Ishikawa (cell line): ENCODE data around the gene COL5A2.

Experiments
- CEBPB ChIP-seq: IDR thresholded peaks from 2 replicates; pipeline ENCODE4 v1.6.1; 2012
- CREB1 ChIP-seq: IDR thresholded peaks from 2 replicates; pipeline ENCODE4 v1.6.1; 2012; ENCODE audit warnings: low read depth
- EGR1 ChIP-seq: IDR thresholded peaks from 2 replicates; pipeline ENCODE4 v1.6.1; 2012
- EP300 ChIP-seq: IDR thresholded peaks from 2 replicates; pipeline ENCODE4 v1.6.1; 2012; ENCODE audit warnings: borderline replicate concordance
- FOXM1 ChIP-seq: IDR thresholded peaks from 2 replicates; pipeline ENCODE4 v1.6.1; 2012; ENCODE audit warnings: low read depth, borderline replicate concordance
- NFIC ChIP-seq: IDR thresholded peaks from 2 replicates; pipeline ENCODE4 v1.6.1; 2012
- RAD21 ChIP-seq: IDR thresholded peaks from 2 replicates; pipeline ENCODE4 v1.6.1; 2012; ENCODE audit warnings: low read depth
- TAF1 ChIP-seq: IDR thresholded peaks from 2 replicates; pipeline ENCODE4 v1.6.1; 2012; ENCODE audit warnings: low read depth, mild to moderate bottlenecking
- TCF12 ChIP-seq: IDR thresholded peaks from 2 replicates; pipeline ENCODE4 v1.6.1; 2012; ENCODE audit warnings: low read depth
- TEAD4 ChIP-seq: IDR thresholded peaks from 2 replicates; pipeline ENCODE4 v1.6.1; 2012
- YY1 ChIP-seq: IDR thresholded peaks from 2 replicates; pipeline ENCODE4 v1.6.1; 2012; ENCODE audit warnings: low read depth
- ZBTB7A ChIP-seq: IDR thresholded peaks from 2 replicates; pipeline ENCODE4 v1.6.1; 2012; ENCODE audit warnings: low read depth
- TF ChIP-seq, protein P1 (sequence below): IDR thresholded peaks from 2 replicates; pipeline ENCODE4 v1.6.1; 2012; ENCODE audit warnings: low read depth, mild to moderate bottlenecking
- TF ChIP-seq, protein P2 (sequence below): IDR thresholded peaks from 2 replicates; pipeline ENCODE4 v1.6.1; 2012
- TF ChIP-seq, protein P3 (sequence below): IDR thresholded peaks from 2 replicates; pipeline ENCODE4 v1.6.1; 2012

COL5A2 gene

GRCh38 chr2:189137519-189137918 lies 42.0 kb downstream of the COL5A2 start:
- TF ChIP-seq, protein P1, sequence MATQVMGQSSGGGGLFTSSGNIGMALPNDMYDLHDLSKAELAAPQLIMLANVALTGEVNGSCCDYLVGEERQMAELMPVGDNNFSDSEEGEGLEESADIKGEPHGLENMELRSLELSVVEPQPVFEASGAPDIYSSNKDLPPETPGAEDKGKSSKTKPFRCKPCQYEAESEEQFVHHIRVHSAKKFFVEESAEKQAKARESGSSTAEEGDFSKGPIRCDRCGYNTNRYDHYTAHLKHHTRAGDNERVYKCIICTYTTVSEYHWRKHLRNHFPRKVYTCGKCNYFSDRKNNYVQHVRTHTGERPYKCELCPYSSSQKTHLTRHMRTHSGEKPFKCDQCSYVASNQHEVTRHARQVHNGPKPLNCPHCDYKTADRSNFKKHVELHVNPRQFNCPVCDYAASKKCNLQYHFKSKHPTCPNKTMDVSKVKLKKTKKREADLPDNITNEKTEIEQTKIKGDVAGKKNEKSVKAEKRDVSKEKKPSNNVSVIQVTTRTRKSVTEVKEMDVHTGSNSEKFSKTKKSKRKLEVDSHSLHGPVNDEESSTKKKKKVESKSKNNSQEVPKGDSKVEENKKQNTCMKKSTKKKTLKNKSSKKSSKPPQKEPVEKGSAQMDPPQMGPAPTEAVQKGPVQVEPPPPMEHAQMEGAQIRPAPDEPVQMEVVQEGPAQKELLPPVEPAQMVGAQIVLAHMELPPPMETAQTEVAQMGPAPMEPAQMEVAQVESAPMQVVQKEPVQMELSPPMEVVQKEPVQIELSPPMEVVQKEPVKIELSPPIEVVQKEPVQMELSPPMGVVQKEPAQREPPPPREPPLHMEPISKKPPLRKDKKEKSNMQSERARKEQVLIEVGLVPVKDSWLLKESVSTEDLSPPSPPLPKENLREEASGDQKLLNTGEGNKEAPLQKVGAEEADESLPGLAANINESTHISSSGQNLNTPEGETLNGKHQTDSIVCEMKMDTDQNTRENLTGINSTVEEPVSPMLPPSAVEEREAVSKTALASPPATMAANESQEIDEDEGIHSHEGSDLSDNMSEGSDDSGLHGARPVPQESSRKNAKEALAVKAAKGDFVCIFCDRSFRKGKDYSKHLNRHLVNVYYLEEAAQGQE, result no peak
- no peak for TF ChIP-seq EP300
- TF ChIP-seq, protein P2, sequence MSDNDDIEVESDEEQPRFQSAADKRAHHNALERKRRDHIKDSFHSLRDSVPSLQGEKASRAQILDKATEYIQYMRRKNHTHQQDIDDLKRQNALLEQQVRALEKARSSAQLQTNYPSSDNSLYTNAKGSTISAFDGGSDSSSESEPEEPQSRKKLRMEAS, result no peak
- no peak for TF ChIP-seq CEBPB
- TF ChIP-seq, protein P3, sequence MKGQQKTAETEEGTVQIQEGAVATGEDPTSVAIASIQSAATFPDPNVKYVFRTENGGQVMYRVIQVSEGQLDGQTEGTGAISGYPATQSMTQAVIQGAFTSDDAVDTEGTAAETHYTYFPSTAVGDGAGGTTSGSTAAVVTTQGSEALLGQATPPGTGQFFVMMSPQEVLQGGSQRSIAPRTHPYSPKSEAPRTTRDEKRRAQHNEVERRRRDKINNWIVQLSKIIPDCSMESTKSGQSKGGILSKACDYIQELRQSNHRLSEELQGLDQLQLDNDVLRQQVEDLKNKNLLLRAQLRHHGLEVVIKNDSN, result no peak
- TF ChIP-seq TCF12, result no peak
- TF ChIP-seq ZBTB7A, result no peak
- no peak for TF ChIP-seq YY1
- no peak for TF ChIP-seq TEAD4
- no peak for TF ChIP-seq FOXM1
- no peak for TF ChIP-seq NFIC
- no peak for TF ChIP-seq RAD21
- no peak for TF ChIP-seq TAF1
- no peak for TF ChIP-seq EGR1
- no peak for TF ChIP-seq CREB1

GRCh38 chr2:189134485-189134884 lies 45.1 kb downstream of the COL5A2 start:
- TF ChIP-seq TAF1, result no peak
- TF ChIP-seq, protein P1, result no peak
- TF ChIP-seq CREB1, result no peak
- TF ChIP-seq TCF12, result no peak

DNA sequence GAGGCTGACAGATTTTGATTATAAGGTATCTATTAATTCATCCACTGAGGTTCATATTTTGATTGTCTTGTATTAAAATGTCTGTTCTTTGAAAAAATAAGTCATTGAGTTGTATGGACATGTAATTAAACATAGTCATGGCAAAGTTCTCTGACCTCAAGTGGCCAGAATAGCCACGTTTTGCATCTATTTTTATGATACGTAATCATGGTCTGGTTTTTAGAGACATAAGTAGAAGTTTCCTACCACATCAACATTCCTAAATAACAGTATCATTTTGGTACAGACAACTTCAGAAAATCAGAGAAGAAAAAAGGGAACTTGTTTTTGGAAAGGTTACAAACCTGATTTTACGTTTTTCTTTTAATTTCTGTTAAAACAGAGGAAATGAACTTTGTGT lies 47.6 kb downstream of the COL5A2 start:
- TF ChIP-seq ZBTB7A (no peak), CREB1 (no peak), TEAD4 (no peak)

DNA sequence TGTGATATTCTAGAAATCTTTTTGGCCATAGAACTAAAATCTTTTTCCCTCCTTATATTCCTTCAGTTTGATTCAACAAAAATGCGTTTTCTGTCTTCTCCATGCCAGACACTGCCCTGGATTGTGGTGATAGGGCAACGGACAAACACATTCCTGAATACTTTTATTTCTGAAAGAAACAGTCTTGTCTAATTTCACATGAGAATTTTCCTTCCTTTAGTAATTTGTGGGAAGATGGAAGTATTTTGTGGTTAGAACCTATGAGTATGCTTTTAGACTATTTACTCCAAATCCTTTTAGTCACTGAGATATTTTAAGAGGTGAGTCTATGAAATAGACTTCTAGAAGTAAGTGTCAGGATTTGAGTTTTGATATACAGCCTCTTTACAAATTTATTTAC lies 49.6 kb downstream of the COL5A2 start:
- TF ChIP-seq CEBPB (no peak), TCF12 (no peak), NFIC (no peak), EGR1 (no peak), YY1 (no peak), CREB1 (no peak), RAD21 (no peak), EP300 (no peak), FOXM1 (no peak), TAF1 (no peak), ZBTB7A (no peak)
- TF ChIP-seq, protein P2, result no peak
- TF ChIP-seq, protein P3, result no peak
- TF ChIP-seq, protein P1, result no peak

DNA sequence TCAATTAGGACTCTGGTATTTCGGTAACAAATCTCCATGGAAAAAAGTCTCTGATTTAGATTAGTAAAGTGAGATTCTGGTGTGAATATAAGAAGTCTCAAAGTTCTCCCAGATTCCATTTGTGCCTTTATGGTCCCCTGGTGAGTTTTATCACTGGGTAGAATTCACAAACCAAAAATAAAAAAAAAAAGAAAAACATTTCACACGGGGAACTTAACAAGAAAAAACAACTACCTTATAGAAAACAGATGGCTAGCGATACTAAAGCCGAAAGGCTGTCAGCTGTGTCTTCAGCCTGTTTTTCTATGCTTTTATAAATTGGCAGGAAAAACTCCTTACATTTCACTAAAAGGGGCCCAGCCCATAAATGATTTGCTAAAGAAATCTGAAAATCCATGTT lies 50.6 kb downstream of the COL5A2 start:
- TF ChIP-seq EGR1 (no peak), YY1 (no peak), RAD21 (no peak)

DNA sequence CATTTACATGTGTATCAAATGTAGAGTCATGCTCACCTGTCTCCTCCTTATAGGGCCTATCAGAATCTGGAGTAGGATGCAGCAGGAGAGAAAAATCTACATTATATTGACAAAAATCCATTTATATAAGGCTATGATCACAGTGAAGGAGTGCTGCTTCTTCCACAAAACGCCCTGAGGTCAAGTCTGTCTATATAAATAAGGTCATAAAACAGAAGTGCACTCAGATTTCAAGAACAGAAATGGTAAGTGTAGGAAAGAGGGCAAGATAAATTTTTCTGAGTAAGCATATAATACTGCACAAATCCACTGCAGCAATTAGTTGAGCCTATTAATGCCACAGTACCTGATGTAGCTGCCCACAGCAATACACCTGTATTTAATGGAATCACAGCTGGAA lies 51.8 kb downstream of the COL5A2 start:
- TF ChIP-seq RAD21 (no peak), CEBPB (no peak), TAF1 (no peak)
- TF ChIP-seq, protein P1, result no peak
- TF ChIP-seq, protein P3, result no peak
